ENCODE data around the gene IL6ST.

GRCh38 chr5:55919625-55920024 is 75.1 kb downstream of the IL6ST start:
- TF ChIP-seq TEAD4 (IDR thresholded peaks at IDR 0.05): no peak
- TF ChIP-seq CEBPB (IDR thresholded peaks at IDR 0.05): no peak
- TF ChIP-seq EP300 (IDR thresholded peaks at IDR 0.05; ENCODE audit: borderline replicate concordance): no peak

Measured in Ishikawa (cell line).